ENCODE results near the gene PCDHGB3. TPM values are rescaled to one million over a fixed set of nuclear protein-coding genes. Genes with fewer than 3 reads are reported as not detected.
"Not testable (repeated sequence)": the region's sequence is repeated elsewhere in the genome, so short reads cannot be mapped to it uniquely, and the experiment has no call there.

Gene PCDHGB3
- total RNA-seq, 1 donor from 2014 or later: 0.59 TPM

- intact Hi-C loops (cut with micrococcal nuclease): no loop called here
Observed at GRCh38 chr5:141356950-141357349, 13.1 kb upstream of the PCDHGB3 start.

- intact Hi-C loops (cut with micrococcal nuclease): loop anchor here (1.0 to 5.0 kb wide), 3 partner anchors 62 to 198 kb away; partner anchors contain the start of gene PCDHGA11
Observed at GRCh38 chr5:141359790-141360426, 10.1 kb upstream of the PCDHGB3 start, which contains the start of gene PCDHGB2. PCDHGB2 (plus strand) TSS chr5:141359994; CDS start chr5:141360136, 142 bp downstream.

- intact Hi-C loops (cut with micrococcal nuclease): loop anchor here (2.0 to 5.0 kb wide), 2 partner anchors 62 to 152 kb away; partner anchors contain the start of gene PCDHGA11
Observed at GRCh38 chr5:141360685-141361084, 9.4 kb upstream of the PCDHGB3 start.

- intact Hi-C loops (cut with micrococcal nuclease): loop anchor here (5.0 kb wide), 1 partner anchor 60 kb away; the partner anchor contains the start of gene PCDHGA11
Observed at GRCh38 chr5:141362719-141363118, 7.3 kb upstream of the PCDHGB3 start.

- intact Hi-C loops (cut with micrococcal nuclease): loop anchor here (5.0 kb wide), 1 partner anchor 58 kb away; the partner anchor contains the start of gene PCDHGA11
Observed at GRCh38 chr5:141363952-141364660, 5.9 kb upstream of the PCDHGB3 start, which contains the start of gene PCDHGA5. PCDHGA5 (plus strand) TSS chr5:141364162; CDS start chr5:141364331, 169 bp downstream.

- intact Hi-C loops (cut with micrococcal nuclease): no loop called here
Observed at GRCh38 chr5:141366016-141366896, 3.8 kb upstream of the PCDHGB3 start.

GRCh38 chr5:141371572-141372475 is 1.8 kb downstream of the PCDHGB3 start:
- intact Hi-C loops (cut with micrococcal nuclease): no loop called here

- intact Hi-C loops (cut with micrococcal nuclease): no loop called here
Observed at GRCh38 chr5:141373673-141374317, 3.8 kb downstream of the PCDHGB3 start, which contains the start of gene PCDHGA6. PCDHGA6 (plus strand) TSS chr5:141373891; CDS start chr5:141374084, 193 bp downstream.

- intact Hi-C loops (cut with micrococcal nuclease): no loop called here
Observed at GRCh38 chr5:141374627-141375026, 4.6 kb downstream of the PCDHGB3 start.

GRCh38 chr5:141375444-141376155 is 5.6 kb downstream of the PCDHGB3 start:
- intact Hi-C loops (cut with micrococcal nuclease): not testable (repeated sequence)

- intact Hi-C loops (cut with micrococcal nuclease): no loop called here
Observed at GRCh38 chr5:141382469-141383294, 12.6 kb downstream of the PCDHGB3 start, which contains the start of gene PCDHGA7. PCDHGA7 (plus strand) TSS chr5:141382742; CDS start chr5:141382900, 158 bp downstream.

- intact Hi-C loops (cut with micrococcal nuclease): no loop called here
Observed at GRCh38 chr5:141383345-141383744, 13.3 kb downstream of the PCDHGB3 start.

- intact Hi-C loops (cut with micrococcal nuclease): no loop called here
Observed at GRCh38 chr5:141384471-141385267, 14.6 kb downstream of the PCDHGB3 start.

GRCh38 chr5:141387557-141388311 is 17.7 kb downstream of the PCDHGB3 start, which contains the start of gene PCDHGB4:
PCDHGB4 (plus strand) TSS chr5:141387698; CDS start chr5:141387885, 187 bp downstream.
- intact Hi-C loops (cut with micrococcal nuclease): not testable (repeated sequence)

GRCh38 chr5:141388661-141389060 is 18.6 kb downstream of the PCDHGB3 start:
- intact Hi-C loops (cut with micrococcal nuclease): no loop called here
